Activated T-cell treated with anti-CD3 and anti-CD28 coated beads, Interleukin-2, amount 50 U/mL, for 24 hours (primary cell): ENCODE data around the gene OR51S1.
"Not testable (repeated sequence)": the region's sequence is repeated elsewhere in the genome, so short reads cannot be mapped to it uniquely, and the experiment has no call there.

Experiments used
- DNase-seq: peaks from one replicate; pipeline ENCODE4 v3.0.0-alpha.2; 2020
- H3K27ac Mint-ChIP-seq: 2 replicates; pipeline ENCODE4 v1.8.0; 2020; ENCODE audit warnings: mild to moderate bottlenecking, mixed read lengths
- H3K27me3 Mint-ChIP-seq: 2 replicates; pipeline ENCODE4 v1.8.0; 2020; ENCODE audit warnings: mixed read lengths
- H3K36me3 Mint-ChIP-seq: 2 replicates; pipeline ENCODE4 v1.8.0; 2020; ENCODE audit warnings: low read depth, mixed read lengths
- H3K4me1 Mint-ChIP-seq: 2 replicates; pipeline ENCODE4 v1.8.0; 2020; ENCODE audit warnings: low read depth, mixed read lengths
- H3K4me3 Mint-ChIP-seq: 2 replicates; pipeline ENCODE4 v1.8.0; 2020; ENCODE audit warnings: mild to moderate bottlenecking, moderate library complexity, mixed read lengths
- H3K9me3 Mint-ChIP-seq: 2 replicates; pipeline ENCODE4 v1.8.0; 2020; ENCODE audit warnings: mixed read lengths

The OR51S1 gene

DNA sequence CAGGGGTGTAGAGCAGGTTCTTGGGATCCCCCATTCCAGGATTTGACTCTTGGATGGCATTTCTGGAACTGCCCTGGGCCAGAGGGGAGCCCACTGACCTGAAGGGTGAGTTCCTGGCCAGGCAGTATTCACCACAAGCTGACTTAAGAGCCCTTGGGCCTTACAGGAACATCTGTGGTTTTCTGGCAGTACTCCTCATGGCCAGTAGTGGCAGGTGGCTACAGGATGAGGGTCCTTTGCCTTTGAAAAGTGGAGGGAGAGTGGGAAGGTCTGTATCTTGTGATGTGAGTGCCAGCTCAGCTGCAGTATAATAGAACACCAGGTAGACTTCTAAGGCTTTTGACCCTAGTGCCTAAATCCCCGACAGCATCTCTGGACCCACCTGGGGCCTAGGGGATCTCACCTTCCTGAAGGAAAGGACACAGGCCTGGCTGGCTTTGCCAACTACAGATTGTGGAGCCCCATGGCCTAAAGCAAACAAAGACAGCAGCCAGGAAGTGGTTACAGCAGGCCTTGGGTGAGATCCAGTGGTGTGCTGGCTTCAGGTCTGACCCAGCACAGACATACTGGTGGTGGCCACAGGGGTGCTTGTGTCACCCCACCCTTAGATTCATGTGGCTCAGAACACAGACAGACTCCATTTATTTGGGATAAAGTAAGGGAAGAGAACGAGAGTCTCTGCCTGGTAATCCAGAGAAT is 9.0 kb downstream of the OR51S1 start:
- Mint-ChIP-seq H3K36me3 (no peaks in the 10 kb centered on the region), H3K4me1 (no peaks in the 10 kb centered on the region), H3K27me3 (peaks cover 4% of the 10 kb centered on the region), H3K27ac (no peak overlapping the region), H3K9me3 (no peaks in the 10 kb centered on the region), H3K4me3 (no peak overlapping the region)
- DNase-seq, result no peak

- Mint-ChIP-seq H3K9me3 (no peaks in the 10 kb centered on the region), H3K27ac (no peak overlapping the region), H3K4me1 (no peaks in the 10 kb centered on the region), H3K27me3 (no peaks in the 10 kb centered on the region), H3K4me3 (no peak overlapping the region), H3K36me3 (no peaks in the 10 kb centered on the region)
- no peak for DNase-seq
These were observed 18.1 kb downstream of the OR51S1 start for GRCh38 chr11:4830909-4831308.

DNA sequence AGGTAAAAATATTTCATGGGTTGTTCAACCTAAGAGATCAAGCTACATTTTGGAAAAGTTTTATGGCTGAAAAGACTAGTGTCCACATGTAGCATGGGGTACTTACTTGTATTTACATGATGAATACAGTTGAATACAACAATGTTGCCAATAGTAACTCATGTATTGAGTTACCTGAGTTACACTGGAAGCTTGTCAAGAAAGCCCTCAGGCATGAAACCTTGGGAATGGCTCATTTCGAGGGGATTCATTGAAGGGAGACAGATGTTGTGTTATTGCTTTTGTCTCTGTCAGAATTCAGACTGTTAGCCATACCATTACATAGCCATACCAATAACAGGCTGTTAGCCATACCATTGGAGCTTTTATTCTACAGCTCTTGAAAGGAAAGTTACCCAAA is 18.7 kb downstream of the OR51S1 start:
- no peaks in the 10 kb centered on the region for H3K36me3 Mint-ChIP-seq
- no peaks in the 10 kb centered on the region for H3K4me1 Mint-ChIP-seq
- no peaks in the 10 kb centered on the region for H3K9me3 Mint-ChIP-seq
- no peak for DNase-seq
- H3K27ac Mint-ChIP-seq, result no peak overlapping the region
- no peaks in the 10 kb centered on the region for H3K27me3 Mint-ChIP-seq
- no peak overlapping the region for H3K4me3 Mint-ChIP-seq

DNA sequence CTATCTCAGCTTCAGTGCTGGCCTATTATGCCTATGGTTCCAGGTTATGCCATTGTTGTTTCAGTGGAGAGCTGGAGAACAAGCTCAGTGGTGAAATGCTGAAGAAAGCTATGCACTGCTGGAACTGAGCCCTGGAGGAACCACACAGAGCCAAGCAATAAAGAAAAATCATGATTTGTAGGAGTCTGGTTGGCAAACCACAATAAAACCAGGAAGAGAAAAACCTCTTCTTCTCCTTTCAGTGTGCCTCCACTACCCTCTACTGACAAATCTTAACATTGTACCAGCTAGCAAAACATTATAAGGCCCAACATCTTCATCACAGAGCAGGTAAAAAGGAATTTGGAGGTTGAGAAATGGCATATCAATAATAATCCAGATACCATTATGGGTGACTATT is 22.6 kb downstream of the OR51S1 start:
- Mint-ChIP-seq H3K36me3 (no peaks in the 10 kb centered on the region), H3K27ac (no peak overlapping the region), H3K4me1 (no peaks in the 10 kb centered on the region), H3K4me3 (no peak overlapping the region), H3K9me3 (no peaks in the 10 kb centered on the region), H3K27me3 (peaks cover 15% of the 10 kb centered on the region)
- no peak for DNase-seq

- Mint-ChIP-seq H3K27me3 (peaks cover 15% of the 10 kb centered on the region), H3K4me1 (no peaks in the 10 kb centered on the region), H3K27ac (no peak overlapping the region), H3K36me3 (no peaks in the 10 kb centered on the region), H3K9me3 (no peaks in the 10 kb centered on the region), H3K4me3 (no peak overlapping the region)
- DNase-seq, result no peak
These were observed 23.9 kb downstream of the OR51S1 start for GRCh38 chr11:4825132-4825531.

DNA sequence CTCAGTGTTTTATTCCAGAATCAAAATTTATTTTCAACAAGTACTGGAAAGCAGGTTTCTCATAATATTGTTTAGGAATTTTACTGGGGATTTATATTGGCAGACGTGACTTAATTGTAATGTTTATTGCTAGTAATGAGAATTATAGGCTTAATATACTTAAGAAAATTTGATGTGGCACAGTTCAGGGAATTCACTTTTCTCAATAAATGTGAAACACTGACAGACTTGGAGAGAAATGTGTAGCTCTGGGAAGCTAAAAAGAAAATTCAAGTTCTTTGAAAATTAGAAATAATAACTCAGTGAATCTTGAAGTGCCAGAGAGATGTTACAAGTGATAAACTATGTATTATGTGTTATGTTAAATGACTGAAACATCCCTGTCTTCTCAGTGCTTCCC is 28.0 kb downstream of the OR51S1 start, which contains the start of gene OR51F2:
TSS of gene OR51F2 (plus strand) at position 301 of the 400 bp plus-strand sequence. CDS start 101 bp downstream, outside the sequence.
- peaks cover 15% of the 10 kb centered on the region for H3K27me3 Mint-ChIP-seq
- H3K27ac Mint-ChIP-seq, result no peak within 1 kb of the TSS
- no peaks in the 10 kb centered on the region for H3K4me1 Mint-ChIP-seq
- H3K9me3 Mint-ChIP-seq, result no peaks in the 10 kb centered on the region
- H3K4me3 Mint-ChIP-seq, result no peak within 1 kb of the TSS
- no peaks in the 10 kb centered on the region for H3K36me3 Mint-ChIP-seq
- no peak for DNase-seq

DNA sequence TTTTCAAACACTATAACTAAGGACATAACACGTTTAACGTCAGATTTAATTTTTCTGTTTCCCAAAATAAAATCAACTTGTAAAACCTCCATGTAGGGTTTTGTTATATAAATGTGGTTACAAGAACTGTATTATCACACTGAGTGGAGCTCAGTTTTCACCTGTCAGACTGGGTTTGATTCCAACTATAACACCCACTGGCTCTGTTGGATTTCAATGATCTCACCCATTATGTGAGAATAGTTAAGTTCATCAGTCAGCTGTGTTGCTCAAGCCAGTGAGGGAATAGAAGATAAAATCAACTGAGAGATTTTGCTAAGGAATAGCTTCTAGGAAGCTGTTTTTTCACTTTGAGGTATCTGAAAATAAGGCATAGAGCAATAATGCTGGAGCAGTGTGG is 39.8 kb downstream of the OR51S1 start:
- Mint-ChIP-seq H3K27me3 (no peaks in the 10 kb centered on the region), H3K27ac (no peak overlapping the region), H3K9me3 (no peaks in the 10 kb centered on the region), H3K36me3 (no peaks in the 10 kb centered on the region), H3K4me1 (no peaks in the 10 kb centered on the region), H3K4me3 (no peak overlapping the region)
- no peak for DNase-seq

- H3K4me1 Mint-ChIP-seq, result no peaks in the 10 kb centered on the region
- no peaks in the 10 kb centered on the region for H3K9me3 Mint-ChIP-seq
- no peak overlapping the region for H3K4me3 Mint-ChIP-seq
- DNase-seq, result no peak
- H3K27me3 Mint-ChIP-seq, result no peaks in the 10 kb centered on the region
- no peak overlapping the region for H3K27ac Mint-ChIP-seq
- no peaks in the 10 kb centered on the region for H3K36me3 Mint-ChIP-seq
These were observed 40.5 kb downstream of the OR51S1 start for GRCh38 chr11:4808476-4808875.

GRCh38 chr11:4804280-4804679 is 44.7 kb downstream of the OR51S1 start, which contains the start of gene OR52R1:
Gene OR52R1, minus strand, starts transcription at chr11:4804380. Its CDS starts 0 bp downstream, at chr11:4804380.
- Mint-ChIP-seq H3K27me3 (no peaks in the 10 kb centered on the region), H3K4me3 (no peak within 1 kb of the TSS), H3K9me3 (no peaks in the 10 kb centered on the region), H3K36me3 (no peaks in the 10 kb centered on the region), H3K4me1 (no peaks in the 10 kb centered on the region), H3K27ac (no peak within 1 kb of the TSS)
- DNase-seq, result no peak

DNA sequence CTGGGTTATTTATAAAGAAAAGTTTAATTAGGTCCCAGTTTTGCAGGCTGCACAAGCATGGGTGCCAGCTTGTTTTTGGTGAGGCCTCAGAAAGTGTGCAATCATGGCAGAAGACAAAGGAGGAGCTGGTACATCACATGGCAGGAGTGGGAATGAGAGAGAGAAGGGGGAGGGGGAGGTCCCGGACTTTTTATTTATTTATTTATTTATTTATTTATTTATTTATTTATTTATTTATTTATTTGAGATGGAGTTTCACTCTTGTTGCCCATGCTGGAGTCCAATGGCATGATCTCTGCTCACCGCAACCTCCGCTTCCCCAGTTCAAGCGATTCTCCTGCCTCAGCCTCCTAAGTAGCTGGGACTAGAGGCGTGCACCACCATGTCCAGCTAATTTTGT is 47.7 kb downstream of the OR51S1 start:
- not testable (repeated sequence) for H3K4me3 Mint-ChIP-seq, H3K4me1 Mint-ChIP-seq, DNase-seq, H3K9me3 Mint-ChIP-seq, H3K27me3 Mint-ChIP-seq, H3K27ac Mint-ChIP-seq, H3K36me3 Mint-ChIP-seq

DNA sequence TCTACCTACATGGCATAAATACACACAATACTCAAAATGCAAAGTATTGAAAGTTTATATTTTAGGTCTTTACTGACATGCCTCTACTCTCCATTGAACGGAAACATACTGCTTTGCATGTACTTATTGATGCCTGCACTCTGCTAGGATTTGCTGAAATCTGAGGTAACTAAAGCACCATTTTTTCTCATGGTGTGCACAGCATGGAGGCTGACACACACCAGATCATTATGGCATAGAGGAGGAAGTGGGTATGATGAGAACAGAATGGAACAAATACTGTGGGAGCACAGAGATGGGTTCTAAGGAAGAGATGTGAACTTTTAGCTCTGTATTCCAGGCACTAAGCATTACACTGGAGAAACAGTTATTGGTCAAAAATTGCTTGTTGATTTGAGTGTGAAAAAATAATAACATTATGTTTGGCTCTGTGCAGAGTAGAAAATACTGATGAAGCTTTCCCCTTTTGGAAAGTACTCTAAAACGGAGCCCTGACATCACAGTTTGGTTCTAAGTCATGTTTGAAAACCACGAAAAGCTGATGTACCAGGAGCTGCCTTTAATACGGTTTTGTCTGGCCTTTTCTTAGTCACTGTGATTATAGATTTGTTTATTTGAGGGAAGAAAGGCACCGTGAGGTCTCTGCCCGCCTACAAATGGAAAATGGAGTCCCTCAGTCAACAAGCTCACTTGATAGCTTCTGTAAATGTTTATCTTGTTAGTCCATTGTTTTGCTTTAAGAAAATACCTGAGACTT is 50.4 kb downstream of the OR51S1 start:
- DNase-seq, result no peak
- Mint-ChIP-seq H3K4me1 (no peaks in the 10 kb centered on the region), H3K9me3 (no peaks in the 10 kb centered on the region), H3K36me3 (no peaks in the 10 kb centered on the region), H3K27ac (no peak overlapping the region), H3K4me3 (no peak overlapping the region), H3K27me3 (no peaks in the 10 kb centered on the region)
